OCI-LY1 (cell line): ENCODE measurements around the gene TERT.

Experiments
- H2AFZ ChIP-seq: fragments of 200-600 bp; sonication (generic), shearing (Covaris generic); 2 replicates; pipeline ENCODE4 v1.6.0; 2014; ENCODE audit warnings: antibody characterized with exemption, mild to moderate bottlenecking, low read length
- H3F3A ChIP-seq: fragments of 200-600 bp; sonication (generic), shearing (Covaris generic); 2 replicates; pipeline ENCODE4 v1.6.0; 2014; ENCODE audit warnings: mild to moderate bottlenecking, antibody characterized with exemption, low read length, moderate library complexity; ENCODE audit not compliant: insufficient read depth
- H3K27ac ChIP-seq: fragments of 200-600 bp; sonication (generic); 2 replicates; pipeline ENCODE4 v1.5.1; 2014; ENCODE audit warnings: low read length, mixed run types, mild to moderate bottlenecking, low read depth; ENCODE audit not compliant: poor library complexity, severe bottlenecking
- H3K27me3 ChIP-seq: fragments of 200-600 bp; sonication (generic); 2 replicates; pipeline ENCODE4 v1.6.0; 2014; ENCODE audit warnings: antibody characterized with exemption, mild to moderate bottlenecking, low read length, moderate library complexity; ENCODE audit not compliant: insufficient read depth
- H3K36me3 ChIP-seq: fragments of 200-600 bp; sonication (generic); 2 replicates; pipeline ENCODE4 v1.6.1; 2014; ENCODE audit warnings: mild to moderate bottlenecking, antibody characterized with exemption, low read length, moderate library complexity, mixed read lengths; ENCODE audit not compliant: insufficient read depth
- H3K4me1 ChIP-seq: fragments of 200-600 bp; sonication (generic); 2 replicates; pipeline ENCODE4 v1.5.1; 2014; ENCODE audit warnings: mild to moderate bottlenecking, low read length, moderate library complexity; ENCODE audit not compliant: insufficient read depth, severe bottlenecking
- H3K4me2 ChIP-seq: fragments of 200-600 bp; sonication (generic), shearing (Covaris generic); 2 replicates; pipeline ENCODE4 v1.6.1; 2014; ENCODE audit warnings: low read length
- H3K4me3 ChIP-seq: fragments of 200-600 bp; sonication (generic); 2 replicates; pipeline ENCODE4 v1.5.1; 2014; ENCODE audit warnings: low read length, low read depth, mild to moderate bottlenecking, mixed read lengths; ENCODE audit not compliant: poor library complexity, severe bottlenecking
- H3K79me2 ChIP-seq: fragments of 200-600 bp; shearing (Covaris generic); 2 replicates; pipeline ENCODE4 v1.6.1; 2016; ENCODE audit warnings: mixed run types, low read length, mixed read lengths; ENCODE audit not compliant: insufficient read depth
- H3K9ac ChIP-seq: fragments of 200-600 bp; sonication (generic), shearing (Covaris generic); 2 replicates; pipeline ENCODE4 v1.6.1; 2014; ENCODE audit warnings: mild to moderate bottlenecking, low read length, mixed read lengths
- H3K9me2 ChIP-seq: fragments of 200-600 bp; sonication (generic), shearing (Covaris generic); 2 replicates; pipeline ENCODE4 v1.6.1; 2014; ENCODE audit warnings: low read depth, mild to moderate bottlenecking, low read length, mixed read lengths
- H3K9me3 ChIP-seq: fragments of 200-600 bp; shearing (Covaris generic); 2 replicates; pipeline ENCODE4 v1.6.1; 2014; ENCODE audit warnings: low read length, mixed read lengths
- H4K20me1 ChIP-seq: fragments of 200-600 bp; sonication (generic), shearing (Covaris generic); 2 replicates; pipeline ENCODE4 v1.6.0; 2016; ENCODE audit warnings: mild to moderate bottlenecking, low read length; ENCODE audit not compliant: insufficient read depth
- CTCF ChIP-seq: fragments of 200-600 bp; sonication (generic), shearing (Covaris generic); IDR thresholded peaks from 2 replicates; pipeline ENCODE4 v1.5.1; 2017; ENCODE audit warnings: mild to moderate bottlenecking, antibody characterized with exemption, low read length, moderate library complexity, mixed read lengths
- EZH2 ChIP-seq: fragments of 200-600 bp; sonication (generic), shearing (Covaris generic); IDR thresholded peaks from 2 replicates; pipeline ENCODE4 v1.8.0; 2017; ENCODE audit warnings: borderline replicate concordance, mixed run types, mild to moderate bottlenecking, antibody characterized with exemption, low read length, moderate library complexity, mixed read lengths

The TERT gene

GRCh38 chr5:1324301-1324700 lies 29.4 kb upstream of the TERT start:
- Histone ChIP-seq H3K4me2 (no peak overlapping the region), H3K79me2 (no peaks in the 10 kb centered on the region), H3K36me3 (peaks cover 88% of the 10 kb centered on the region), H3K9ac (no peak overlapping the region), H3K27ac (no peak overlapping the region), H3F3A (no peaks in the 10 kb centered on the region), H3K9me2 (no peaks in the 10 kb centered on the region), H3K4me1 (no peaks in the 10 kb centered on the region), H4K20me1 (no peaks in the 10 kb centered on the region), H3K9me3 (no peaks in the 10 kb centered on the region), H3K4me3 (no peak overlapping the region), H3K27me3 (no peaks in the 10 kb centered on the region), H2AFZ (no peak overlapping the region)
- TF ChIP-seq CTCF = no peak
- TF ChIP-seq EZH2 = no peak

DNA sequence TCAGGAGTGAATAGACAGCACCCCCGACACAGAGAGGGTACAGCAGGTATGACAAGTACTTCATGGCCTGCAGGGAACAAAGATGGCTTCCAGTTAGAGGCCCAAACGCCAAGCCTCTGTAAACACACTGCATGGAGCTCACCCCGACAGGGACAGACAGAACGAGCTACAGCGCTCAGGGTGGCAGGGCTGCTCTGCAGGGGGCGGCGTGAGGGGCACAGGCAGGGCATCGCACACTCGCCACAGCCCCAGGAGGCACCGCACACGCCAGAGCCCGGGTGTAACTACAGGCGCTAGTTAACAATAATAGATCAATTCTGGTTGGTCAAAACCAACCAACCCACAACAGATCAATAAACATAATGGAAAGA lies 28.9 kb upstream of the TERT start:
- peaks cover 88% of the 10 kb centered on the region for H3K36me3 ChIP-seq
- no peaks in the 10 kb centered on the region for H3F3A ChIP-seq
- no peak overlapping the region for H3K4me3 ChIP-seq
- no peak overlapping the region for H3K27ac ChIP-seq
- no peaks in the 10 kb centered on the region for H3K9me2 ChIP-seq
- no peaks in the 10 kb centered on the region for H3K79me2 ChIP-seq
- TF ChIP-seq CTCF = no peak
- TF ChIP-seq EZH2 = no peak
- H3K27me3 ChIP-seq = no peaks in the 10 kb centered on the region
- H3K4me2 ChIP-seq = no peak overlapping the region
- no peaks in the 10 kb centered on the region for H3K4me1 ChIP-seq
- H3K9ac ChIP-seq = no peak overlapping the region
- no peaks in the 10 kb centered on the region for H3K9me3 ChIP-seq
- no peak overlapping the region for H2AFZ ChIP-seq
- no peaks in the 10 kb centered on the region for H4K20me1 ChIP-seq

- no peaks in the 10 kb centered on the region for H3K4me1 ChIP-seq
- no peak for TF ChIP-seq EZH2
- no peak for TF ChIP-seq CTCF
Measured at GRCh38 chr5:1322955-1323802, 28.3 kb upstream of the TERT start.

More at GRCh38 chr5:1322955-1323802, 28.3 kb upstream of the TERT start:
- no peaks in the 10 kb centered on the region for H3K9me2 ChIP-seq
- no peaks in the 10 kb centered on the region for H3K9me3 ChIP-seq
- H3K27me3 ChIP-seq = no peaks in the 10 kb centered on the region
- H3F3A ChIP-seq = no peaks in the 10 kb centered on the region
- no peak overlapping the region for H3K9ac ChIP-seq
- no peak overlapping the region for H2AFZ ChIP-seq
- H3K27ac ChIP-seq = no peak overlapping the region
- no peaks in the 10 kb centered on the region for H3K79me2 ChIP-seq
- H4K20me1 ChIP-seq = no peaks in the 10 kb centered on the region
- no peak overlapping the region for H3K4me3 ChIP-seq
- H3K36me3 ChIP-seq = peaks cover 89% of the 10 kb centered on the region
- H3K4me2 ChIP-seq = no peak overlapping the region
